AG08395 (cell line): ENCODE data around the gene TUBB4B.
A peak's percentile ranks its signal among the peaks of the same experiment; 100 is the strongest.

Experiments used
- DNase-seq: peaks from one replicate; pipeline ENCODE4 v3.0.0; 2012; ENCODE audit warnings: mixed read lengths, low spot score

The TUBB4B gene

DNA sequence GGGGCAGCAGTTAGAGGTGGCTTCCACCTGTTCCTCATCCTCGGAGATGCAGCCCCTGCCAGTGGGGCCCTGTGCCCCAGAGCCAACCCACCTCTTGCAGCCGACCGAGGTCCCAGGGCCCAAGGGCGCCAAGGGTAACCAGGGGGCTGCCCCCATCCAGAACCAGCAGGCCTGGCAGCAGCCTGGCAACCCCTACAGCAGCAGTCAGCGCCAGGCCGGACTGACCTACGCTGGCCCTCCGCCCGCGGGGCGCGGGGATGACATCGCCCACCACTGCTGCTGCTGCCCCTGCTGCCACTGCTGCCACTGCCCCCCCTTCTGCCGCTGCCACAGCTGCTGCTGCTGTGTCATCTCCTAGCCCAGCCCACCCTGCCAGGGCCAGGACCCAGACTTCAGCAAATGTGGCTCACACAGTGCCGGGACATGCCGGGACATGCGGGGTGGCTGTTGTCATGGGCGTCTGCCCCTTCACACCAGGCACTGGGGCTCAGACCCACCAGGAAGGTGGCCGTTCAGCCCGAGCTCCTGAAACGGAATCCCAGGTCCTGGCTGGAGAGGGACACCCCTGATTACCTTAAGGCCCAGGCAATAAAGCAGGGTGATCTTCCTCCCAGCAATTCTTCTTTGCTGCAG is 15.3 kb upstream of the TUBB4B start:
- DNase-seq, result no peak

DNA sequence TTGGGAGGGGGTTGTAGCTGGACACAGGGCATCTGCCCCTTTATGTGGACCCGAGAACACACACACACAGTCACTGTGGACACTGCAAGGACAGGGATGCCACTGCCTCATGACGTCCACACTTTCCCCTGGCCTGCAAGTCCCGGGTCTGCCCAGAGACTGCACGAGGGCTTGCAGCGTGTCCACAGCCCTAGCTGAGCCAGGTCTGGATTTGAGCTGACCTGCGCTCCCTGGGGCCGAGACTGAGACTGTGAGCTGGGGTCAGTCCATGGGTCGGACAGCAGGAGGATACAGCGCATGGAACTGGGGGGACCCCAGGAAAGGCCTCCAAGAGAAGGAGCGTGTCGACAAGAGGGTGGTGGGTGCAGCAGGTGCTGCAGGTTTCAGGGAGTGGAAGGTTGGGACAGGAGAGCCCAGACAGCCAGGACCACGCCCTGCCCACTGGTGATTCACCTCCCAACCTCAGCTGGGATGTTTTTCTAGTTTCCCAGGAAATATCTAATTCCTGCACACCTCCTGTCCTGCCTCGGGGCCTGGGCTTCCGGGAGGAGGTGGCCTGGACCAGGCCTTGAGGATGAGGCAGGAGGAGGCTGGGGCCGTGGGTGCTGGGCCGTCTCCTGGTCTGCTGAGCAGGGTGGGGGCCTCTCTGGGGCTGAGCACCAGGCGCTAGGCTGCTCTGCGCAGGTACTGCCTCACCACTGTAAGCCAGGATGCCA is 14.6 kb upstream of the TUBB4B start:
- DNase-seq, result peak; percentile 10

DNA sequence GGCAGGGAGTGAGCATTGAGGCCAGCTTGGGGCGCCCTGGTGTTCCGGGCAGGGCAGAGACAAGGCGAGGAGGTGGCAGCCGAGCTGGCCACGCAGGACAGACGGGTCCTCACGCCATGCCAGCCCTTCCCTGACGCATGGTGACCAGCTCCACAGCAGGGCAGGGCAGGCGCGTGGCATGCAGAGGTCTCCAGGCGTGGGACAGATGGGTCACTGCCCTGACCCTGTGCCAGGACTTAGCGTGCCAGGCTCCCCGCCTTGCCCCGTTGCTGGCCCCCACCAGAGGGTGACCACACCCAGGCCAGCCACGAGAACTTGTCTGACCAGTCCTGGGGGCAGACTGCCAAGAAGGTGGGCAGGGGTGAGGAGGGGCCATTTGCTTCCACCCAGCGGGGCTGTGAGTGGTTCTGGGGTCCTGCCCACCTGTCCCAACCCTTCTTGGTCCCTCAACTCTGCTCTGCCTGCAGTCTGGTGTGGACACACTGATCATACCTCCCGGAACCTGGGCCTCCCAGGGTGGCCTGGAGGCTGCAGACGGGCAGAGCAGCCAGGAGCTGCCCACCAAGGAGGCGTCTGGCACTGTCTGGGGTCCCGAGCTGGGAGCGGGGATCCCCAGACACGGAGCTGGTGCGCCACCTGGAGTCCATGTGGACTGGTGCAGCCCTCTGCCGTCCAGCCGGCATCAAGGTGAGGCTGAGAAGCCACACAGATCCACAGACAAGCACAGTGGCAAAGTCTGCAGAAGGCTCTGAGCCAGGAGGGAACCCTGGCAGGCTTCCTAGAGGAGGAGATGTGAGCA is 13.8 kb upstream of the TUBB4B start, which contains the start of gene RNF224:
Gene RNF224 (plus strand): TSS at position 449 of the 799 bp plus-strand sequence. CDS start 834 bp downstream, outside the sequence.
- peak; percentile 77 for DNase-seq

DNA sequence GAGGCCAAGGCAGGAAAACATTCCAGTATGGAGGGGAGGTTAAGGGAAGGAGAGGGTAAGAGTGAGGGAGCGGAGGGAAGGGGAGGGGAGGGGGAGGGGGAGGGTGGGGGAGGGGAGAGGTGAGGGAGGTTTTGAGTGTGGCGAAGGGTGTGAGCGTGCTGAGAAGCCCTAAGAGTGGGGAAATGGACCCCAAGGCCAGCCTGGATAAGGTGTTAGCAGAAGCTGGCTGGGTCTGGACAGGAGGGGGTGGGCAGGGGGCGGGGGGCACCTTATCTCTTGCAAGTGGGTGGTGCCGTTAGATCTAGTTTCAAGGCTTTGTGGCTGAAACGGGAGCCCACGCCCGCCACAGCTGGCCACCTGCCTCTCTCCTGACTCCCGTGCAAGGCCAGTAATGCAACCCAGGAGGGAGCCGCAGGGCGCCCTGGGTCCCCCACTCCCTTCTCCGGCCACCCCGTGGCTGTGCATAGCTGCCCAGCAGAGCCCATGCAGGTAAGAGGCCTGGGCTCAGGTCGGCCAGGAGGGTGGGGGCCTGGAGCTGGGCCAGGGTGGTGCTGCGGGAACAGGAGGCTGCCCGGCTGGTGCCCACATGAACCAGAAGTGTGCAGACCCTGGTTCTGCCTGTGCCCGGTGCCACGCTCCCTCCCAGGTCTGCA is 13.1 kb upstream of the TUBB4B start:
- no peak for DNase-seq

DNA sequence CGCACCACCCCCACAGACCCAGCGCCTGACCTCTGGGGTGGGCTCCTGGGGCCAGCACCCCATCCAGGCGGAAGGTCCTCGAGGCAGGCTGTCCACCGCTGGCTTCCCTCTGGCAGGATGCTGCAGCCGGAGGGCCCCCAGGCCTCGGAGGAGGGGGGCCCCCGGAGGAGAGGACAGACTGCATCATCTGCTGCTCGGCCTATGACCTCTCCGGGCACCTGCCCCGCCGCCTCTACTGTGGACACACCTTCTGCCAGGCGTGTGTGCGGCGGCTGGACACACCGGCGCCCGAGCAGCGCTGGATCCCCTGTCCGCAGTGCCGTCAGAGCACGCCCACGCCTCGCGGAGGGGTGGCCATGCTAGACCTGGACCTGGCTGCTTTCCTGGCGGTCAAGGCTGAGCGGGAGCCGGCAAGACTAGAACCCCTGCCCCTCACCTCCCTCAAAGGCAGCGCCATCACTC is 12.6 kb upstream of the TUBB4B start:
- no peak for DNase-seq

DNA sequence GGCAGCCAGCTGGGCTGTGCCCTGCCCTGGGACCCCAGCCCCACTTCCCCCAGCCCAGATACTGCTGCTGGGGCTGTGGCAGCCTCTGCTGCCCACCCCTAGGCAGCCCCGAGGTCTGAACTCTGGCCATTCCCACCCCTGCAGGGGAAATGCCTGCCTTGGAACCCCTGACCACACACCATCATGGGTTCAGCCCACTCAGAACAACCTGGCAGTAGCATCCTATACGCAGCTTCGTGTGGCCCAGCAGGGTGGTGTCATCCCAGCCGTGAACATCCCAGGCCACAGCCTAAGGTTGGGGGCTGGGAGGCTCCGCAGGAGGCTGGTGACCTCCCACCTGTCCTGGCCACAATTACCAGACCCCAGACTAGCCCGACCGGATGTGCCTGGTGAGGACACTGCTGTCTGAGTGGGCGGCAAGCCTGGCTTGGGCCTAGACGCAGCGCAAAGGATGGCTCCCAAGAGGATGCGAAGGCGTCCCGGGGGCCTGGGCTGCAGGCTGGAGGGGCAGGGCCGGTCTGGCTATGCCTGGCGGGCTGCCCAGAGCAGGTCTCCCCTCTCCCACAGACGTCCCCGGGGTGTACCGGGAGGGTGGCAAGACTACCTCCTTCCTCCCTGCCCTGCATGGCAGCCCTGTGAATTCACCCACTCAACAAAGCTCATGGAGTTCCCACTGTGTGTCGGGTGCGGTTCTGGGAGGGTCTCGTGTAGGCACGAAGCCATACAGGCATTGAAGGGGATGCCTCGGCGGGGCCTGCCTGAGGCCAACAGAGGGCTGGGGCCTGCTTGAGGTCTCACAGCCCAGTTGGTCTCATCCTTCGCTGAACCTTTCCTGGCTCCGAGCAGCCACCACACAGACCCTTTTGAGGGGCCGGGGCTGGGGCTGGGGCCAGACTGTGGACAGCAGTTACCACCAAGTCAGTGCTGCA is 11.9 kb upstream of the TUBB4B start:
- no peak for DNase-seq

DNA sequence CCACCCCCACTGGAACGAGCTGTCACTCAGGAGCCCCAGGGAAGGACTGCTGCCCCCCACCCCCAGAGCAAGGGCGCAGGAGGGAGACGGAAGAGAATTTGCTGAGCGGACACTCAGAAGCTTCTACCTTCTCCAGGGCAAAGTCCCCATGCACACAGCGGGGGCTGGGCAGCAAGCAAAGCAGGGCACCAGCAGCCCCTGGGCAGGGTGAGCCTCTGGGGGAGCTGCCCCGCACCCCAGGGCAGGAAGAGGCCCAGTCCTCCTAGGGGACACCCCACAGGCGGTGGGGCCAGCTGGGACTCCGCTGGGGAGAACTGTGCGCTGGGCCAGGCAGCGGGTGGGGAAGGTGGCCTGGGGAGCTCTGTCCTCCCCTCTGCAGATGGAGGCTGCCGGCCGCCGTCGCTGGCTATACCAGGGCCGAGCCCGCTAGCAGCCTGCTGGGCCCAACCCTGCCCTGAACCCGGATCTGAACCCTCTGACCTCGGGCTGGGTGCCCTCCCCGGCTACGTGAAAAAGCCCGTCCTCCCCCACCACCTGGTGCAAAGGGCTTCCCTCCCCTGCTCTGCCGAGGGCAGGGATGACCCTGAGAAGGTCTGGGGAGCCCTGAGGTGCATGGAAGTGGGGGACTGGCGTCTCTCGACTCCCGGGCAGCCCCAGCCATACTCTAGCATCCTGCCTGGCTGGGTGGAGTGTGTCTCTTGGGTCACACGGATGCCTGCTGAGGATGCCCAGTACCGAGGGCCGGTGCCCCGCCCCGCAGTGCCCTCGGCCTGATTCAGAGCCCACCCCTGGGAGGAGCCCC is 11.0 kb upstream of the TUBB4B start:
- DNase-seq, result no peak

DNA sequence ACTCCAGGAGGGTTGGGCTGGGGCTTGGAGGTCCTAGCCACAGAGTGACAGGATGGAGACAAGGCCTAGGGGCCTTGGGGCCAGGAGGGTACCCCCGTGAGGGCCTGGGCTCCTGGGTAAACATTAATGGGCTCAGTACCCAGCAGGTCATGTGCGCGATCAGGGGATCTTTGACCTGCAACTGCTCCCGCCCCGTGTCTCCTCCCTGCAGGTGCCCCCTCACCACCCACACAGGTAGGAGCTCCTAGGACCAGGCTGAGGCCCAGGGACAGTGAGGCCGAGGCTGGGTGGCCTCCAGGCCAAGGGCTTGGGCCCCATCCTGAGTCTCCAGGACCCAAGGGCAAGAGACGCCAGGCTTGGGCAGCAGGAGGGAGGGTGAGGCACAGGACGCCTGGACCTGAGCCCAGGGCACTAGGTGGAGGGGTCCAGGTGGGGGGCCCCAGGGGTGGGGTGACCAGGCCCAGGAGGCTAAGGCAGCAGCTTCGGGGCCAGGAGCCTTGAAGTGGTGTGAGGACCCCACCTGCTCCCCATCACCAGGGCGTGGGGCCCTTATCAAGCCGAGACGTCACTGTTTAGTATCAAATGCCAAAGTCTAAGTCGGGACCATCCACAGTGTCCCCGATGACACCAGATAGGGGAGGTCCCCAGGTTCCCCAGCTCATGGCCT is 10.2 kb upstream of the TUBB4B start, which contains the start of gene SLC34A3:
Gene SLC34A3 (plus strand): TSS at position 197 of the 667 bp plus-strand sequence. CDS start 802 bp downstream, outside the sequence.
- no peak for DNase-seq

DNA sequence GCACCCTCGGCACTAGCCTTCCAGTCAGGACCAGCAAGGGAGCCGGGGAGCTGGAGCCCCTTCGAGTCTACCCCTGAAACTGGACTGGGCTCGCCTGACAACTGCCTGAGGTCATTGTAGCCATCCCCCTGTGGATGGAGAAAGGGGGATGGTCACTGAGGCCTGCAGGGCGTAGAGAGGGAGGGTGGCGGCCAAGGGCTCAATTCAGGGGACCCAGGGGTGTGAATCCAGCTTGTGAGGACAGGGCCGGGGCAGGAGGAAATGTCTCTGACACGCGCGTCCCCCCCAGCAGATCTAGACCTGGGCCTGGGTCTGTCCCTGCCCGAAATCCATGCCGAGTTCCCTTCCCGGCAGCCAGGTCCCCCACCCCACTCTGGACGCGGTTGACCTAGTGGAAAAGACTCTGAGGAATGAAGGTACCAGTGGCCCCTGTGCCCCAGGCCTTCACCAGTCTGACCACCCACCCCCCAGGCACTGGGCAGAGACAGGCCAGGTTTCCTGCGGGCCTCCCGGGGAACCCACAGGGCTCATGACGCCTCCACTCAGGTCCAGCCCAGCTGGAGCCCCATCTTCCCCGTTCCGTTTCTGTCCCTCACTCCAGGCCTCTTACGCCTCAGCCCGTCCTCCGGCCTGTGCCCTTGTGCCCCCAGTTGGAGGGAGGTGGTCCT is 9.6 kb upstream of the TUBB4B start:
- DNase-seq, result no peak

DNA sequence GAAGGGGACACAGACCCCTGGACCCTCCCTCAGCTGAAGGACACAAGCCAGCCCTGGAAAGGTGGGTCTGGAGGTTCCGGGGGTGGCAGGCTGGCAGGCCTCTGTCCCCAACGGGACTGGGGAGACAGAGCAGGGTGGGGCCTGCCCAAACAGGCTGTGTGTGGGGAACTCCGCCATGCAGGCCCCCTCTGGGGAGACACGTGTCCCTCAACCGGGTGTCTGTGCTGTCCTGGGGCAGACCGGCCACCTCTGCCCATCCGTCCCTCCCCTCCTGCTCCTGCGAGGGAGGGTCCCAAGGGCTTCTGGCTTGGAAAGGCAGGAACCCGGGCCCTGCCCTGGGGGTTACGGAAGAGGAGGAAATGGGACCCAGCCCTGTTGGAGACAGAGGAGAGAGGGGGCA is 9.0 kb upstream of the TUBB4B start:
- no peak for DNase-seq

DNA sequence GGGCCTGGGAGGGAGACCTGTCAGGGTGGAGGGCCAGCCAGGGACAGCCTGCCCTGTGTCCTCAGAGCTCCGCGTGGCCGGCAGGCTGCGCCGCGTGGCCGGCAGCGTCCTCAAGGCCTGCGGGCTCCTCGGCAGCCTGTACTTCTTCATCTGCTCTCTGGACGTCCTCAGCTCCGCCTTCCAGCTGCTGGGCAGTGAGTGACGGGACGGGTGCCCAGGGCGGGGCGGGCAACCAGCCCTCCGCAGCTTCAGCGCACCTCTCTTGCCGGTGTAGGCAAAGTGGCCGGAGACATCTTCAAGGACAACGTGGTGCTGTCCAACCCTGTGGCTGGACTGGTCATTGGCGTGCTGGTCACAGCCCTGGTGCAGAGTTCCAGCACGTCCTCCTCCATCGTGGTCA is 8.6 kb upstream of the TUBB4B start:
- DNase-seq, result no peak

DNA sequence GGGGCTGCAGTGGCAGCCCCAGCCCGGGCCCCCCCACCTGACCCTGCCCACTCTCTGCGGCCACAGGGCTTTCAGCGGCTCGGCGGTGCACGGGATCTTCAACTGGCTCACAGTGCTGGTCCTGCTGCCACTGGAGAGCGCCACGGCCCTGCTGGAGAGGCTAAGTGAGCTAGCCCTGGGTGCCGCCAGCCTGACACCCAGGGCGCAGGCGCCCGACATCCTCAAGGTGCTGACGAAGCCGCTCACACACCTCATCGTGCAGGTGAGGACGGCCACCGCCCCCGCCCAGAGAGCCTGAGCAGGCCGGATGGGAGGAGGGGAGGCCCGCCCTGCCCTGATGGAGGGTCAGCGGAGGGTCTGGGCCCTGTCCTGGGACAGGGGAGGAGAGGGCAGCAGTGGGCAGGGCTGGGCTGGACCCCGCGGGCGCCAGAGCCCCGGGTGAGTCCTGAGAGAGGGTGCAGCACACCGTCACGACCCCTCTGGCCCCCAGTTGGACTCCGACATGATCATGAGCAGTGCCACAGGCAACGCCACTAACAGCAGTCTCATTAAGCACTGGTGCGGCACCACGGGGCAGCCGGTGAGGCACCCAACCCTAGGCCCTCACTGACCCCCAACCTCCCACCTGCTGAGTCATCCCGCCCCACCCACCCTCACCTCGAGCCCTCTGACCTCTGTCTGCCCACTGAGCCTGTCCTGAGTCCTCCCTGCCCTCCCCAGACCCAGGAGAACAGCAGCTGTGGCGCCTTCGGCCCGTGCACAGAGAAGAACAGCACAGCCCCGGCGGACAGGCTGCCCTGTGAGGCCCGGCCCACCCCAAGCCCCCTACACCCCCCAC is 7.7 kb upstream of the TUBB4B start:
- DNase-seq, result no peak

DNA sequence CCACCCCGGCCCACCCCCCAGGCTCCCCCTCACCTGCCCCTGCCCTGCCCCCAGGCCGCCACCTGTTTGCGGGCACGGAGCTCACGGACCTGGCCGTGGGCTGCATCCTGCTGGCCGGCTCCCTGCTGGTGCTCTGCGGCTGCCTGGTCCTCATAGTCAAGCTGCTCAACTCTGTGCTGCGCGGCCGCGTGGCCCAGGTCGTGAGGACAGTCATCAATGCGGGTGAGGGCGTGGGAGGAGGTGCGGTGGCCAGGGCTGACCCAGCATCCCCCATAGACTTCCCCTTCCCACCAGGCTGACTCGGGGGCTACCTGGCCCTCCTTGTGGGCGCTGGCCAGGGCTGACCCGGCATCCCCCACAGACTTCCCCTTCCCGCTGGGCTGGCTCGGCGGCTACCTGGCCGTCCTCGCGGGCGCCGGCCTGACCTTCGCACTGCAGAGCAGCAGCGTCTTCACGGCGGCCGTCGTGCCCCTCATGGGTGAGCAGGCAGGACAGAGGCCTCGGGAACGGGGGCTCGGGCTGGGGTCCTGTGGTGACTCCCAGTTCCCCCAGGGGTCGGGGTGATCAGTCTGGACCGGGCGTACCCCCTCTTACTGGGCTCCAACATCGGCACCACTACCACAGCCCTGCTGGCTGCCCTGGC is 6.9 kb upstream of the TUBB4B start:
- DNase-seq, result no peak

DNA sequence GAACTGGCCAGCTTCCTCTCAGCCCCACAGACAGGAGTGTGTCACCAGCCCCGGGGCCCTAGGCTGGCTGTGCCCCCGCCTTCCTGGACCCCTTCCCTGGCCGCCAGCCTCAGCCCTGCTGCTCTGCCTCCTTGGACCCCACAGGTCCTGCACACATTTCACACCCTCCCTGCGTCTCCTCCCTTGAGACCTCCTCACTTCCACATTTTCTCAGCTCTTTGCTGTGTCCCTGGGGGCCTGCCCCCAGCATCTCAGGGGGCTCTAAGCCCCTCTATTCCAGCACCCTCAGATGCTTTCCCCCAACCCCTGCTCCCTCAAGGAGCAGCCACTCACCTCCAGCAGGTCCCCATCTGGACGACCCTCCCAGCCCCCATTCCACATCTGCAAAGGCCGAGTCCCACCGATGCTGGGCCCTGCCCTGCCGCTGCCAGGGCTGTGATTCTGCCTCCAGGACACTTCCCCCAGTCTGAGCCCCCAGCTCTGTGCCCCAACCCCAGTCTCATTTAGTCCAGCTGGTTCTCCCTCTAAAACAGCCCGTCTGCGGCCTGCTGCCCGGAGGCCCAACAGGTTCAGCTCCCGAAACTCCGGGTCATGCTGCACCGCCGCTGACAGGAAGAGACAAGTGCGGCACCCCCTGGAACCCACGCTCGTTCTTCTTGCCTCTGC is 6.2 kb upstream of the TUBB4B start:
- no peak for DNase-seq

DNA sequence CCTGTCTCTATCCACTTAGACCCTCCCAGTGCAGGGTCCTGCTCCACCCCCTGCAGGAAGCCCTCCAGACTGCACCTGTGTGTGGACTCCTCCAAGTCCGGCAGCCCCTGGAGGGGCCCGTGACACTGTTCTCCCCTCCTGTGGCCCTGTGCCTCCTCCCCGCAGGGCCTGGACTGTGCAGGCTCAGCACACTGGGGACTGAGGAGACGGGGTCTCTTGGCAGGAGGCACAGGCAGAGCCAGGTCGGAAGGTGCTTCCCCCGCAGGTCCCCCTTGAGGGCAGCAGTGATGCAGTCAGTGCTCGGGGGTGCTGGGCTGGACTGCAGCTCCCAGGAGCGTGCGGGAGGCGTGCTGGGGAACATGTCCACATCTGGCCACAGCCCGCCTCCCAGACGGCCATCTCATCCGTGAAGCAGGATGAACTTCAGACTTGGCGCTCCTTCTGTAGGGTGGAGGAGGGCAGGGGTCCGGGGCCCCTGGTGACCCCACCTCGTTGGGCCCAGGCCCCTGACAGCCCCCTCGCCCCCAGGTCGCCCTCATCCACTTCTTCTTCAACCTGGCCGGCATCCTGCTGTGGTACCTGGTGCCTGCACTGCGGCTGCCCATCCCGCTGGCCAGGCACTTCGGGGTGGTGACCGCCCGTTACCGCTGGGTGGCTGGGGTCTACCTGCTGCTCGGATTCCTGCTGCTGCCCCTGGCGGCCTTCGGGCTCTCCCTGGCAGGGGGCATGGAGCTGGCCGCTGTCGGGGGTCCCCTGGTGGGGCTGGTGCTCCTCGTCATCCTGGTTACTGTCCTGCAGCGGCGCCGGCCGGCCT is 5.5 kb upstream of the TUBB4B start:
- no peak for DNase-seq

DNA sequence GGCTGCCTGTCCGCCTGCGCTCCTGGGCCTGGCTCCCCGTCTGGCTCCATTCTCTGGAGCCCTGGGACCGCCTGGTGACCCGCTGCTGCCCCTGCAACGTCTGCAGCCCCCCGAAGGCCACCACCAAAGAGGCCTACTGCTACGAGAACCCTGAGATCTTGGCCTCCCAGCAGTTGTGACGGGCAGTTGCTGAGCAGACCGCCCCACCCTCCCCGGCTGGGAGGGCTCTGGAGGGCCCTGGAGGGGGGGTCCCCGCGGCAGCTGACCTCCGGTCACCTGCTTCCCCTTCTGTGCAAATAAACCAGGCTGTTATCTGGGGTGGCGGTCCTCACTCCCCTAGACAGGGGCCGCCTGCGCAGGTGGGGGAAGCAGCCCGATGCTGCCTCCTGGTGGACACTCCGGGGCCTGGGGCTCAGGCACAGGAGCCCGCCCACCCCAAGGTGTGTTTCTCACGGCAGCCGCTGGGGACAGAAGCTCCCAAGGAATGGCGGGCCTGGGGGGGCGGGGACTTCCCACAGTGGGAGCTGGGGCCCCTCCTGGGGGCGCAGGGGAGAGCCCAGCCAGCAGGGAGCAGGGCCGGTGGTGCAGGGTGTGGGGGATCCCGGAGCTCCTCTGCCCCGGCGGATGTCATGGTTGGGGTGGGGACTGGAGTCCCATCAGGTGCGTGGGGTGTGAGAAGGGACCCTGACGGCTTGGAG is 4.7 kb upstream of the TUBB4B start:
- peak; percentile 91 for DNase-seq
